Brain microvascular endothelial cell (primary cell): Measurements from ENCODE around the gene CFAP20.

Experiments used
- DNase-seq: peaks from one replicate; pipeline ENCODE4 v3.0.0-alpha.2; 2020
- H3K27ac ChIP-seq: fragments of 250-450 bp; sonication (Bioruptor Pico); 2 replicates; pipeline ENCODE4 v1.5.1; 2020; ENCODE audit warnings: mild to moderate bottlenecking, moderate library complexity
- H3K27me3 ChIP-seq: fragments of 250-450 bp; sonication (Bioruptor Pico); replicated peaks from 2 replicates; pipeline ENCODE4 v1.5.1; 2020; ENCODE audit warnings: mild to moderate bottlenecking
- H3K36me3 ChIP-seq: fragments of 250-450 bp; sonication (Bioruptor Pico); replicated peaks from 2 replicates; pipeline ENCODE4 v1.5.1; 2020; ENCODE audit warnings: mild to moderate bottlenecking
- H3K4me3 ChIP-seq: 2 replicates; pipeline ENCODE4 v1.5.1; 2011; ENCODE audit warnings: low read depth, mild to moderate bottlenecking, control low read depth, low read length, moderate library complexity
- CTCF ChIP-seq: IDR thresholded peaks from 2 replicates; pipeline ENCODE4 v1.5.1; 2011; ENCODE audit warnings: low read depth, mild to moderate bottlenecking, moderate library complexity, low read length, control low read depth, inconsistent platforms; ENCODE audit errors: missing control alignments
- in situ Hi-C: cut with HindIII; loops from 2 replicates; pipeline ENCODE4 v1.10.0; 2017; ENCODE audit warnings: low sequenced_read_pairs, low pct_ligation_motif_present

The CFAP20 gene

GRCh38 chr16:58128181-58128631 lies 975 bp downstream of the CFAP20 start:
- in situ Hi-C loops, result no loop called here
- no peaks in the 10 kb centered on the region for H3K27me3 ChIP-seq
- TF ChIP-seq CTCF, result no peak
- H3K27ac ChIP-seq, result no peak overlapping the region
- no peaks in the 10 kb centered on the region for H3K36me3 ChIP-seq
- no peak for DNase-seq
- peak overlapping the region; percentile 91 for H3K4me3 ChIP-seq

GRCh38 chr16:58127634-58128033 lies 1.5 kb downstream of the CFAP20 start:
- TF ChIP-seq CTCF, result peak; percentile 53
- DNase-seq, result no peak
- no peaks in the 10 kb centered on the region for H3K27me3 ChIP-seq
- H3K27ac ChIP-seq, result peak overlapping the region; percentile 33
- no peaks in the 10 kb centered on the region for H3K36me3 ChIP-seq
- peak overlapping the region; percentile 91 for H3K4me3 ChIP-seq
- in situ Hi-C loops, result no loop called here

GRCh38 chr16:58127033-58127556 lies 2.1 kb downstream of the CFAP20 start:
- peak; percentile 38 for DNase-seq

GRCh38 chr16:58126451-58126961 lies 2.7 kb downstream of the CFAP20 start:
- Histone ChIP-seq H3K4me3 (no peak overlapping the region), H3K27ac (peak overlapping the region; percentile 33)
- DNase-seq, result no peak

More at GRCh38 chr16:58127033-58127556, 2.1 kb downstream of the CFAP20 start:
- H3K27me3 ChIP-seq, result no peaks in the 10 kb centered on the region
- TF ChIP-seq CTCF, result peak; percentile 37
- H3K27ac ChIP-seq, result peak overlapping the region; percentile 33
- H3K4me3 ChIP-seq, result peak overlapping the region; percentile 91
- no peaks in the 10 kb centered on the region for H3K36me3 ChIP-seq
- in situ Hi-C loops, result no loop called here

GRCh38 chr16:58125781-58126335 lies 3.3 kb downstream of the CFAP20 start:
- H3K4me3 ChIP-seq, result no peak overlapping the region
- TF ChIP-seq CTCF, result no peak
- H3K27ac ChIP-seq, result no peak overlapping the region
- DNase-seq, result no peak
- H3K36me3 ChIP-seq, result no peaks in the 10 kb centered on the region
- no peaks in the 10 kb centered on the region for H3K27me3 ChIP-seq
- in situ Hi-C loops, result no loop called here

More at GRCh38 chr16:58126451-58126961, 2.7 kb downstream of the CFAP20 start:
- TF ChIP-seq CTCF, result no peak
- in situ Hi-C loops, result no loop called here
- Histone ChIP-seq H3K36me3 (no peaks in the 10 kb centered on the region), H3K27me3 (no peaks in the 10 kb centered on the region)
